Activated gamma-delta T cell (primary cell): ENCODE measurements around the gene NECTIN2.
"Not testable (repeated sequence)": the region's sequence is repeated elsewhere in the genome, so short reads cannot be mapped to it uniquely, and the experiment has no call there.

Experiments
- DNase-seq: peaks from one replicate; lab custom pipeline; 2025; lab: John Stamatoyannopoulos, UW

Gene NECTIN2

DNA sequence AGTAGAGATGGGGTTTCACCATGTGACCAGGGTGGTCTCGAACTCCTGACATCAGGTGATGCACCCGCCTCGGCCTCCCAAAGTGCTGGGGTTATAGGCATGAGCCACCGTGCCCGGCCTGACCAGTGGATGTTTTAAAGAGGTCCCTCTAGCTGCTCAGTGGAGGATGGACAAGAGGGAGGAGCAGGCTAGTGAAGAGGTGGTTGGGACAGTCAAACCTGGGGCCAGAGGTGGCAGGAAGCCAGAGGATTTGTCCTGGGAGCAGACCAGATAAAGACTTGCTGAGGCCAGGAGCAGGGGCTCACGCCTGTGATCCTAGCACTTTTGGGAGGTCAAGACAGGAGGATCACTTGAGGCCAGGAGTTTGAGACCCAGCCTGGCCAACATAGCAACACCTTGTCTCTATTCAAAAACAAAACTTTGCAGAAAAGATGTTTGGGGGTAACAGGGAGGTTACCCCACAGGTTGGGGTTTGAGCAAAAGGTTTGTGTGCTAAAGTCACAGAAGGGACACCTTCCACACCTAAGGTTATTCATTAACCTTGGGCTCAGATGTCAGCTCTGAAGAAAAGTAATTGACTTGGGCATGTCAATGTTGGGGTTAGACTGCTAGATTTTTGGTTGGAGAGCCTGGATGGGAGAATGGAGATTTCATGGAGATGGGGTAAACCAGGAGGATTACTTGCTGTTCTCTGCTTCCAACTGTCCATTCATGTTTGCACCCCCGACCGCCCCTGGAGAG lies 28.2 kb upstream of the NECTIN2 start:
- no peak for DNase-seq

DNA sequence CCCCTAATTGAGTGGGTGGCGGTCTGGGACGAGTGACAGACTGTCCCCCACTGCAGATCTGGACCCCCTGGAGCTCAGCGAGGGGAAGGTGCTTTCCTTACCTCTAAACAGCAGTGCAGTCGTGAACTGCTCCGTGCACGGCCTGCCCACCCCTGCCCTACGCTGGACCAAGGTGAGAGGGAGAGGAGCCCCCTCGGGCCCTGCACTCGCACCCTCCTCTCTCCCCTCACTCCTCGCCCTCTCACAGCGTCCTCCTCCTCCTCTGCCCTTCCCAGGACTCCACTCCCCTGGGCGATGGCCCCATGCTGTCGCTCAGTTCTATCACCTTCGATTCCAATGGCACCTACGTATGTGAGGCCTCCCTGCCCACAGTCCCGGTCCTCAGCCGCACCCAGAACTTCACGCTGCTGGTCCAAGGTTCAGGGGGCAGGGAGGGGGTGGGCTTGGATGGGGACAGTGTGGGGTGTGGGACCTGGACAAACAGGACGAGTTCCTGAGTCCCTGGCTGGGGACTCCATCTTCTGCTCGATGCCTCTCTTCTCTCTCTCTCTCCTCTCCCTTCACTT lies 27.5 kb upstream of the NECTIN2 start:
- DNase-seq = no peak

DNA sequence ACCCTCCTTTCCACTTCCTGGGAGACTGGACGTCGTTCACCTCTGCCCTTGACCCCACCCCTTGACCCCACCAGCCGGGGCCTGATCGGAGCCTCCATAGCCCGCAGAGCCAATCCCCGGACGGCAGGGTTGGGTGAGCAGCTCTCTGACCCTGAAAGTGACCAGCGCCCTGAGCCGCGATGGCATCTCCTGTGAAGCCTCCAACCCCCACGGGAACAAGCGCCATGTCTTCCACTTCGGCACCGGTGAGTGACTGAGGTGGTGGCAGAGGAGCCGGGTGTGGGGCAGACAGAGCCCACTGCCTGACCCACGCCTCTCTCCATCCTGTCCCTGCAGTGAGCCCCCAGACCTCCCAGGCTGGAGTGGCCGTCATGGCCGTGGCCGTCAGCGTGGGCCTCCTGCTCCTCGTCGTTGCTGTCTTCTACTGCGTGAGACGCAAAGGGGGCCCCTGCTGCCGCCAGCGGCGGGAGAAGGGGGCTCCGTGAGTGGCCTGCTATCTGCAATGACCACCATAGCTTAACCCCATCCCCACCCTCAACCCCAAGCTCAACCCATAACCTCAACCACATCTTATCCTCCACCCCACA lies 26.8 kb upstream of the NECTIN2 start:
- no peak for DNase-seq

DNA sequence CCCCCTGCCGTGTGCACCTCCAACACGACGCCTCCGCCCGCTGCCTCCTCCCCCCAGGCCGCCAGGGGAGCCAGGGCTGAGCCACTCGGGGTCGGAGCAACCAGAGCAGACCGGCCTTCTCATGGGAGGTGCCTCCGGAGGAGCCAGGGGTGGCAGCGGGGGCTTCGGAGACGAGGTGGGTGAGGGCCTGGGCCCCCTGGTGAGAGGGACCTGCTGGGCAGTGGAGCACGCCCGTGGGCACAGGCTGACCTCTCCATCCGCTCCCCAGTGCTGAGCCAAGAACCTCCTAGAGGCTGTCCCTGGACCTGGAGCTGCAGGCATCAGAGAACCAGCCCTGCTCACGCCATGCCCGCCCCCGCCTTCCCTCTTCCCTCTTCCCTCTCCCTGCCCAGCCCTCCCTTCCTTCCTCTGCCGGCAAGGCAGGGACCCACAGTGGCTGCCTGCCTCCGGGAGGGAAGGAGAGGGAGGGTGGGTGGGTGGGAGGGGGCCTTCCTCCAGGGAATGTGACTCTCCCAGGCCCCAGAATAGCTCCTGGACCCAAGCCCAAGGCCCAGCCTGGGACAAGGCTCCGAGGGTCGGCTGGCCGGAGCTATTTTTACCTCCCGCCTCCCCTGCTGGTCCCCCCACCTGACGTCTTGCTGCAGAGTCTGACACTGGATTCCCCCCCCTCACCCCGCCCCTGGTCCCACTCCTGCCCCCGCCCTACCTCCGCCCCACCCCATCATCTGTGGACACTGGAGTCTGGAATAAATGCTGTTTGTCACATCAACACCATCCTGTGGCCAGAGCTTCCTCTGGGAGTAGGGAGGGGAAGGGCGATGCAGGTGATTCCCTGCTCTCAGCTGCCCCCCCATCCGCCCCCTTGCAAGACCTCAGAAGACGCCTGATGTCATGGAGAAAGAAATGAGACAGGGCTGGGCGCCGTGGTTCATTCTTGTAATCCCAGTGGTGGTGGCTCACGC lies 25.2 kb upstream of the NECTIN2 start:
- DNase-seq = no peak

DNA sequence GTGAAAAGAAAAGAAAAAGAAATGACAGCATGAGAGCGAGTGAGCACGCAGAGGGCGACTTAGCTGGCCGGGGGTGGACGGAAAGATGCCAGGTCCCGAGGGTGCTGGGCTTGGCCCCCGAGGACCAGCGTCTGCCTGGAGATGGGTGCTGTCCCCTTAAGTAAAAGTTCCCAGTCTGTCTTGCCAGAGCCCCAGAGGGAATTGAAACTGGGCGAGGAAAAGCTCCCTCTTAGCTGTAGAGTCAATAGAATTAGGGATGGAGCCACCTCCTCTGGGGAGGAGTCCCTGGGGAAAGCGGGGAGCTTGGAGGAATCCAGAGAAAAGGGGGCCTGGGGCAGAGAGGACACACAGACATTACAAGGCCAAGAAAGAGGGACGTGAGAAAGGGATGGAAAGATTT lies 23.9 kb upstream of the NECTIN2 start:
- DNase-seq = no peak

DNA sequence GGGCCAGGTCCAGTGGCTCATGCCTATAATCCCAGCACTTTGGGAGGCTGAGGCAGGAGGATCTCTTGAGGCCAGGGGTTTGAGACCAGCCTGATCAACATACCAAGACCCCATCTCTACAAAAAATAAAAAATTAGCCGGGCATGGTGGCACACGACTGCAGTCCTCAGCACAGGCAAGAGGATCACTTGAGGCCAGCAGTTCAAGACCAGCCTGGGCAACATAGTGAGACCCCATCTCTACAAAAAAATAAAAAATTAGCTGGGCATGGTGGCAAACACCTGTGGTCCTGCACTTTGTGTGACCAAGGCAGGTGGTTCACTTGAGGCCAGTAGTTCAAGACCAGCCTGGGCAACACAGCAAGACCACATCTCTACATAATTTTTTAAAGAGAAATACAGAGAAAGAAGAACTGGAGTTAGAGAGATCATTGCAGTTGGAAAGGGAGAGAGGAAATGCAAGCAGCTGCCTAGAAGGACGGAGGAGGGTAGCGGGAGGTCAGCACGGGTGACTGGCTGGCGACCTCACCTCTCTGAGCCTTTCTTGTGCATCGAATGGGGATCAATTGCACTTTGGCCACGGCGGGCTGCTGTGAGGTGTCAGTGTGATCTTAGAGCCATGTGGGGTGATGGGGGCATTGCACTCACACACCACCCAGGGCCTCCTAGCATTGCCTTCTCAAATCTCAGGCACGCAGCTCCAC lies 23.3 kb upstream of the NECTIN2 start:
- no peak for DNase-seq

DNA sequence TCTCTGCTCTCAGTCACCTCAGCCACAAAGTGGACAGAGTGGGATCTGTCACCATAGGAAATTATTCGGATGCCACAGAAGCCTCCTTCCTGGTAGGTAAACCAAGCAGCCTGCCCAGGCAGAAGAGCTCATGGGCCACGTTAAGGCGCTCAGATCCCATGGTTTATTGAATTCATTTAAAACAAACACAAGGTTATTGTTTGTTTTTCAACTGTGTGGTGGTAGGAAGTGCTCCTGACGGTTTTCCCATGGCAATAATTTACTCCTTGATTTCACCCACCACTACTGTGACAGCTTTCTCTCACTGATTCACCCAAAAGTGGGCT lies 22.8 kb upstream of the NECTIN2 start:
- no peak for DNase-seq

DNA sequence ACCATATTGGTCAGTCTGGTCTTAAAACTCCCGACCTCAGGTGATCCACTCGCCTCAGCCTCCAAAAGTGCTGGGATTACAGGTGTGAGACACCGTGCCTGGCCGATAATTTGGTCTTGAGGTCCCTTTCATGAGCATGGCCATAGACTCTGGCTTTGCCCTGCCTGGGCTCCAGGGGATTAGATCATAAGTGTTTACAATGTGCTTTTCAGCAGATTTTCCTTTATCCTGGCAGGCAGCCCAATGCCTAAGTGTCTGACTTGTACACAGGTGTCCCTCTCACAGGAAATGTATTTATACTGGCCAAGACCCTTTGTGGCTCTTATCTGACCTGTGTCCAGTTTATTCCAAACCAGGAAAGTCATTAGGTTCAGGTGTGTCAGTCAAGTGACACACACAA lies 21.3 kb upstream of the NECTIN2 start:
- DNase-seq = no peak

DNA sequence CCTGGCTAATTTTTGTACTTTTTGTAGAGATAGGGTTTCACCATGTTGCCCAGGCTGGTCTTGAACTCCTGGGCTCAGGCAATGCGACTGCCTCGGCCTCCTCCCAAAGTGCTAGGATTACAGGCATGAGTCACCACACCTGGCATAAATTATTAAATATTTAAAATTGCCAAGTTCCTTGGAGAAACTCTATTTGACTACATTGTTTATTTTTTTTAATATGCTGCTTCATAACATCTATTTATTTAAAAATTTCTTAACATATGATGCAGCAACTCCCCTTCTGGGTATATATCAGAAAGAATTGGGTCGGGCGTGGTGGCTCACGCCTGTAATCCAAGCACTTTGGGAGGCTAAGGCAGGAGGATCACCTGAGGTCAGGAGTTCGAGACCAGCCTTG lies 13.2 kb upstream of the NECTIN2 start:
- not testable (repeated sequence) for DNase-seq

DNA sequence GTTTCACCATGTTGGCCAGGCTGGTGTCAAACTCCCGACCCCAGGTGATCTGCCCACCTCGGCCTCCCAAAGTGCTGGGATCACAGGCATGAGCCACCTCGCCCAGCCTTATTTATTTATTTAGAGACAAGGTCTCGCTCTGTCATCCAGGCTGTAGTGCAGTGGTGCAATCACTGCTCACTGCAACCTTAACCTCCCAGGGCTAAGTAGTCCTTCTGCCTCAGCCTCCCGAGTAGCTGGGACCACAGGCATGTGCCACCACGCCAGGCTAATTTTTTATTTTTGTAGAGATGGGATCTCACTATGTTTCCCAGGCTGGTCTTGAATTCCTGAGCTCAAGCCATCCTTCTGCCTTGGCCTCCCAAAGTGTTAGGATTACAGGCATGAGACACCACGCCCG lies 11.7 kb upstream of the NECTIN2 start:
- not testable (repeated sequence) for DNase-seq

DNA sequence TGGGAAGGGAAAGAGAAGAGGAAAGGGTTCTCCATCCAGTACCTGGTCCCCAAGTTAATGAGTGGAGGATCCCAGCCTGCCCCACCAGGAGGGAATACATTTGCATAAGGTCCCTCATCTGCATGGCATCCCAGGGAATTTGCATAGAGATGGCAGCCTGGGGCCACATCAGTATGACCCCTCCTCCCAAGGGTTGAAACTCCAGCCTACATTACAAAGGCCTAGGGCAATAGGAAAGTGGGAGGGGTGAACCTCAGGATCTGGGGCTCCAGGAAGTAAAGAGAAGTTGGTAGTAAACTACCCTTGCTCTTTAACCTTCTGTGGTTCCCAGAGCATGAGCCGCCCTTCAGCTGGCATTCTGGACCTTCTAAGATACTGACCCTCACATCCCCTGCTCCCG lies 6.8 kb upstream of the NECTIN2 start:
- no peak for DNase-seq

DNA sequence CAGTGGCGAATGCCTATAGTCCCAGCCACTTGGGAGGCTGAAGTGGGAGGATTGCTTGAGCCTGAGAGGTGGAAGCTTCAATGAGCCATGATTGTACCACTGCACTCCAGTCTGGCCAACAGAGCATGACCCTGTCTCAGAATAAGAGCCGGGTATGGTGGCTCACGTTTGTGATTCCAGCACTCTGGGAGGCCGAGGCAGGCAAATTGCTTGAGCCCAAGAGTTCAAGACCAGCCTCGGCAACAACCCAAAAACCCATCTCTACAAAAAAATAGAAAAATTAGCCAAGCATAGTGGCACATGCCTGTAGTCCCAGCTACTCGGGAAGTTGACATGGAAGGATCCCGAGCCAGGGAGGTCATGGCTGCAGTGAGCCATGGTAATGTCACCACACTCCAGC lies 5.3 kb upstream of the NECTIN2 start:
- DNase-seq = no peak

DNA sequence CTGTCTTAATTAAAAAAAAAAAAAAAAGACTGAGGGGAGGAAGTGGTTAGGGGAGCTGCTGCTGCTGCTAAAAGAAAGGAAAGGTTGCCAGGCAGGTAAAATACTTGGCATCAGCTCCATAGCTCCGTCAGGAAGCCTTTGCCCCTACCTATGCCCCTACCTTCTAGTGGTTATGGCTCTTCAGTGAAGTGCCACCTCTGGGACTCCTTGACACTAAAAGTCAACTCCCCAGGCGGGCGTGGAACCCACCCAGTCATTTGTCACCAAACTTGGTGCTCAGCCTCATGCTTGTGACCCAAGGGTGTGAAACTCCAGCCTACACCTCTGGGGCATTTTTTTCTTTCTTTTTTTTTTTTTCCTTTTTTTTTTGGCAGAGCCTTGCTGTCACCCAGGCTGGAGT lies 4.9 kb upstream of the NECTIN2 start:
- no peak for DNase-seq

DNA sequence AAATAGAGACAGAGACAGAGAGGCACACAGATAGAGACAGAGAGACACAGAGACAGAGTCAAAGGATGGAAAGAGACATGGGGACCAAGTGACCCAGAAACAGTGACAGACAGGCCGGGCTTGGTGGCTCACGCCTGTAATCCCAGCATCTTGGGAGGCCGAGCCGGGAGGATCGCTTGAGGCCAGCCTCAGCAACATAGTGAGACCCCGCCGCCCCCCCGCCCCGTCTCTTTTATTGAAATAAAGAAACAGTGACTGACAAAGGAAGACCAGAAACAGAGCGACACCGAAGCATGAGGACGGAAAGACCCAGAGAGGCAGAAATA lies 848 bp upstream of the NECTIN2 start:
- DNase-seq = no peak

DNA sequence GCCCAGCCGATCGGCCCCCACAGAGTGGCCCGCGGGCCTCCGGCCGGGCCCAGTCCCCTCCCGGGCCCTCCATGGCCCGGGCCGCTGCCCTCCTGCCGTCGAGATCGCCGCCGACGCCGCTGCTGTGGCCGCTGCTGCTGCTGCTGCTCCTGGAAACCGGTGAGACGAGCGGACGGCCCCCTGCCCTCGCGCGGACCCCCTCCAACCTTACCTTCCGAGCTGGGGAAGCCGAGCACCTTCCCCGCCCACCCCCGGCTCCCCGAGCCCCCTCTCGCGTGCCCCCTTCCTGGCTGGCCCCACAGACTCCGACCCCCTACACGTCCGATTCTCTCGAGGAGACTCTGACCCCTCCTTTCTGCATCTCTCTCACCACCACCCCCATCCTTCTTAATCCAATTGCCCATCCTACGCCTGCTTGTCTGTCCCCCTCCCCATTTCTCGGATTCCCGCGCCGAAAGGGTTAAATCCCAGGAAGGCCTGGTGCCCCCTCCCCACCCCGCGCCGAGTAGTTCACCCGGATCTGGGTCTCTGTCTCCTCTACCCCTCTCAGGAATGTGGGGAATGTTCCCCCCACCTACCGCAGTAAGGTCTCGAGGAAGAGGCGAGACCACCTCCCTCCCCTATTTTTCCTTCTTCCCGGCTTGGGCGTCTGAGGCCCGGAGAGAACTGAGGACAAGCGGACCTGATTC lies 502 bp downstream of the NECTIN2 start:
- DNase-seq = no peak

DNA sequence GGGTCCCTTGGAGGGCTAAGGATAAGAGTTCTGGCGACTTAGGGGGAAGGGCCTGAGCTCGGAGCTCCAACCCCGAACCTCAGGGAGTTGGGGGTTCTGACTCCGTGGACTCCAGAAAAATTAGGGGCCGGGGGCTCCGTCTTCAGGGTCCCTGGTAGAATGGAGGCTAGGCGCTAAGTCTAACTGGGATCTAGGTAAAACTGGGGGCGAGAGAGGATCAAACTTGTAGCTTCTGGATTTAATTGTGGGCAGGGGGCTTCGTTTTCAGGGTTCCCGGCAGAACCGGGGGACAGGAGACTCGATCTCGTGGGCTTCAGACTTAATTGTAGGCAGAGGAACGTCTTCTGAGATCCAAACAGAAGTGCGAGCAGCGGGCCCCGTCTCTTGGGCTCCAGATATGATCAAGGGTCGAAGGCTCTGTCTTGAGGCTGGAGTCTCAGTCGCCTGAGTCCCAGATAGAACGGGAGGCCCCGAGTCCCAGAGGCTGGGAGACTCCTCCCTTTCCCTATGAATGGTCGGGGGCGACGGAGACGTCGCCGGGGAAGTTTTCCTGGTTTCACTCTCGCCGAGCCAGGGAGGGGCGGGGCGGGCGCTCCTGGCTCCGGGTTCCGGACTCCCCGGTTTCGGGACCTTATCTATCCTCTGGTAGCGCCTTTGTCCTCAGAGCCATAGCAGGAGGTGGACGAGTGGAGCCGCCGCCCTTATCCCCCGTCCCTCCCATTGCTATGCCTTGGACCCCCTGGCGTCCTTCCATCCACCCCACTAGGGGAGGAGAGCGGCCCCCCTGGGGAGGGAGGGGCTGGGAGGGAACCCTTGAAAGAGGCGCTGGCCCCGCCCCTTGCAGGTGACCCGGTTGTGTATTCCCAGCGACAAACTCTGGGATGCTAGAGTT lies 1.3 kb downstream of the NECTIN2 start:
- no peak for DNase-seq

DNA sequence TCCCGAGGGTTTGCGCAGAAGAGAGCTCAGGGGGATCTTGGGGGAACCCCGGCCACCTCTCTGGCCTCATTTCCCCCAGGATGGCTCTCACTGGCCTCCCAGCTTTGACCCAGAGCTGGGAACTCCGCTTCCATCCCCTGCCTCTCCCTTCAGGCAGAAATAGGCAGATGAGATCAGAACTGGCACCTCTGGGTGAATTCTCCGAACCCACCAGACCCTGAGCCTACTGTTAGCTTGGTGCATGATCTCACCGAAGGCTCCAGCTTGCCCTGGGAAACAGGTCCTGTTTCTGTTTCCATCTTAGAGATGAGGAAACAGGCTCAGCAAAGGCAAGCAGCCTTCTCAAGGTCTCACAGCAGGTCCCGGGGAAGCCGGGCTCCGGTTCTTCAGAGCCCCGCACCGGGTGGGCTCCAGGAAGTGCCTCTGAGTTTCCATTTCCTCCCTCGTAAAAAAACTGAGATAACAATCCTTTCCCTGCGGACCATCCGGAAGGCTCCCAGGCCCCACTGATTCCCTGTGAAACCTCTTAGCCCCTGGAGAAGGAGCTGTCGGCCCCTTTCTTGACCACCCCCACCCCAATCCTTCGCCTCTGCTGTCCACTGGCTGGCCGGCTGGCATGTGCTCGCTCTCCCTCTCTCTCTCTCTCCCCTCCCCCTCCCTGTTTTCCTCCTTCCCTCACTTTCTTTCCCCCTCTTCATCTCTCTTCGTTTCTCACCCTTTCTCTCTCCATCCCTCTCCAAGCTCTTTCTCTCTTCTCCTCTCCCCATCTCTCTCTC lies 2.1 kb downstream of the NECTIN2 start:
- no peak for DNase-seq

DNA sequence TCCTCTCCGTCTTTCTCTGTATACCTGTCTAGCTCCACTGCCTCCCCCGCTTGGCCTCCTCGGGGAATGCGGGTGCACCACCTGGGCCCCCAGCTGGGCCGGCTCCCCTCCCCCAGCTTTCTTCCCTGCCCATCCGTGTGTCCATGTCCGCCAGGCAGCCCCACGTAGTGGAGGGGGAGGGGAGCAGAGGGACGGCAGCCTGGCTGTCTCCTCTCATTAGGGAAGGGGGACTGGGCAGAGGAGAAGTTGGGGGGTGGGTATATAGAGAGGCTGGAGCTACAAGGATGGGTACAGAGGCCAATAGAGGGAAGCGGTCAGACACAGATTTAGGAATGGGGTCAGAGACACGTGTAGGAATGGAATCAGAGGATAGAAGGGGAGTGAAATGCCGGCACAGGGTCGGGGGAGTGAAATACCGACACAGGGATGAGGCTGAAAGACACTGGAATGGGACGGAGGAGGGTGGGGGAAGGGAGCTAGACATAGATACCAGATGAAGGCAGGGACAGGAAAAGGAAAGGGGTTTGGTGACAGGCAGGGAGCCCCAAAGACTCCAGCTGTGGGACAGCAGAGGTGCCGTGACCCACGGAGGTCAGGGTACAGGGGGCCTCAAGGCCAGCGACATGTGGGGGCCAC lies 2.8 kb downstream of the NECTIN2 start:
- no peak for DNase-seq

DNA sequence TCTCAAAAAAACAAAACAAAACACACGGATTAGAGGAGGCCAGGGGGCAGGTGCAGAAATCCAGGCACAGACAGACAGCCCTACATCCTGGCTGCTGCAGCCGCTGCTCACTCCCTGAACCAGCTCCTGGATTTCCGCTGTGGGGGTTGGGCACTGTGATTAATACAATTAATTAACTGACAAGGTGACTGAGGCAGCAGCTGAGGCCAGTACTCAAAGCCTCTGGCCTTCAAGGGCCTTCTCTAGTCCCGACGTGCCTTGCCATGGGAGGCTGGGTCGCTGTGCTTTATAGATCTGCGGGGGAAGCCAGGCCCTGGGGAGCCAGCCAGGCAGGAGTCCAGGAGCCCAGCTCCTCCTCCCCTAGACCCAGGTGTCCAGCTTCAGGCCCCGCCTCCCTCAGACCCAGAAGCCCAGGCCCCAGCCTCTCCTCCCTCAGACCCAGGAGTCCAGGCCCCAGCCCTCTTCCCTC lies 4.6 kb downstream of the NECTIN2 start:
- no peak for DNase-seq
